NAMALWA (cell line): ENCODE results near the gene IBA57.

Source experiments
- DNase-seq: peaks from one replicate; pipeline ENCODE4 v3.0.0-alpha.2; 2015; ENCODE audit warnings: low spot score

The IBA57 gene

GRCh38 chr1:228144993-228145343 is 20.6 kb upstream of the IBA57 start:
- DNase-seq = no peak

GRCh38 chr1:228145463-228146416 is 19.9 kb upstream of the IBA57 start:
- no peak for DNase-seq

GRCh38 chr1:228146417-228147150 is 19.0 kb upstream of the IBA57 start:
- DNase-seq = no peak

GRCh38 chr1:228147151-228147693 is 18.4 kb upstream of the IBA57 start:
- no peak for DNase-seq

- DNase-seq = no peak
Measured at GRCh38 chr1:228147768-228148167, 17.8 kb upstream of the IBA57 start.

- no peak for DNase-seq
Measured at GRCh38 chr1:228148196-228148861, 17.3 kb upstream of the IBA57 start.

GRCh38 chr1:228148935-228149405 is 16.6 kb upstream of the IBA57 start:
- no peak for DNase-seq

- no peak for DNase-seq
Measured at GRCh38 chr1:228149406-228150119, 16.0 kb upstream of the IBA57 start, which contains the start of gene GJC2. Gene GJC2 (plus strand): TSS chr1:228149930. CDS start chr1:228157759, 7,829 bp downstream.

GRCh38 chr1:228150120-228150460 is 15.5 kb upstream of the IBA57 start:
- DNase-seq = no peak

GRCh38 chr1:228150461-228151179 is 15.0 kb upstream of the IBA57 start:
- no peak for DNase-seq

GRCh38 chr1:228151180-228151925 is 14.3 kb upstream of the IBA57 start:
- DNase-seq = no peak

- DNase-seq = no peak
Measured at GRCh38 chr1:228152097-228152917, 13.3 kb upstream of the IBA57 start.

GRCh38 chr1:228152918-228153258 is 12.7 kb upstream of the IBA57 start:
- no peak for DNase-seq

- no peak for DNase-seq
Measured at GRCh38 chr1:228154021-228154669, 11.5 kb upstream of the IBA57 start.

- no peak for DNase-seq
Measured at GRCh38 chr1:228154670-228155571, 10.7 kb upstream of the IBA57 start.

GRCh38 chr1:228155596-228156514 is 9.7 kb upstream of the IBA57 start:
- no peak for DNase-seq

- no peak for DNase-seq
Measured at GRCh38 chr1:228156515-228156881, 9.1 kb upstream of the IBA57 start.
